Hematopoietic multipotent progenitor cell treated with erythropoietin and hydrocortisone succinate and interleukin-3 and kit ligand, for 15 days (in vitro differentiated cells): ENCODE measurements around the gene TRAPPC8.

Experiments
- DNase-seq: peaks from one replicate; pipeline ENCODE4 v3.0.0-alpha.2; 2015; ENCODE audit warnings: low spot score

The TRAPPC8 gene

DNA sequence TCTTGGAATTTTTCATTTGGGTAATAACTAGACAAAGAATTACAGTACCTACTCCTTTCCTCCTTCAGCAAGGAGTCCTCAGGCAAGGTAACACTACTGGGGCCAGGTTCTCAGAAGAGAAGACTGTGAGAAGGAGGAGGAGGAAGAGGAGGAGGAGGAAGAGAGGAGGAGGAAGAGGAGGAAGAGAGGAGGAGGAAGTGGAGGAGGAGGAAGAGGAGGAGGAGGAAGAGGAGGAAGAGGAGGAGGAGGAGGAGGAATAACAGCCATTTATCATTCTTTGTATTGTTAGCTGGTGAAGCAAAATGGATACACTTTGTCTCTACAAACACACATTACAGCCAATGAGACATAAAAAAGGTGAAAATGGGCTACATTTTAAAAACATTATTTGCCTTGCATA lies 149.4 kb downstream of the TRAPPC8 start:
- DNase-seq: no peak

DNA sequence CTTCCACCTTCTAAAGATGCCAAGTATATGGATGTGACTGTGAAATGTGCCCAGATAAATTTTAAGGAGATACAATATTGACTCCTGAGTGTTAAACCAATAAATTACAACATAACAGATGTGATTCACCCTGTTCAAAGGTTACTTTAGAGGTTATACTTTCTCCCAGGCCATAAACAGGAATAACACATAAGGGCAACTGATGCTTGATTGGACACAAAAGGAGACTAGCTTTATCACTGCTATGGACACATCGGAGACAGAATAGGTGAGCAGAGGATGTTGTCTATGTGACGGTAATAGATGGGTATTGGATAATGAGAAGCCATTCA lies 150.4 kb downstream of the TRAPPC8 start:
- DNase-seq: no peak

DNA sequence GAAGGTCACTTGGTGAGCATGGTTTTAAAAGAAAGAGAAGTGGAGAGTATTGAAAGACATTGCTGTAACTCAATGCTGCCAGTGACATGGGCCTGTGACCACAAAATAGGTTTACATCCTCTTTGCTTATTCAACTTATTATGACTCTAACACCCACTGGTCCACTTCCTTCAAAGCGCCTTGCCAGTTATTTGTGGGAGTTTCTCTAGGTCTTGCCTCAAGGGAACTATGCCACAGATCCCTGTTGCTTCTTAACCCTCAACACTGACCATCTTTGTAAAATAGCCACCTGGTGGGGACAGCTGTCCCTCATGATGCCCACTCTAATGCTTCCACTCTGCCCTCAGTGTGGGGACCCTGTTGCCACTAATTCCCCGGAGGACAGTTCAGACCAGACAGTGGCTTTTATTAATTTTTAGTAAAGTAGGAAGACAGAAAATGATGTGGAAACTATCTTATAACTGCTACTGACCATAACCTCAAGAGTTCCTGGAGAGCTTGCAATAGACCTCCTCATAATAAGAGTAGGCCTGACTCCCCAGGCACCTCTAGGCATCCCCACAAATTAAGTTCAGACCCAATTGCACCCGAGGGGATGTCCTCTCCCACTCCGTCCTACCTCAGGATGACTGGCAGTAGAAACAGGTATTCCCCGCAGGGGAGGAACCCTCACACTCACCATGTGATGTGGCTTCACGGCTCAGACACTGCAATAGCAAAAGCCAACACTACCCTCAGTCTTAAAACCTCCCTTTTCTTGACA lies 150.9 kb downstream of the TRAPPC8 start:
- no peak for DNase-seq

DNA sequence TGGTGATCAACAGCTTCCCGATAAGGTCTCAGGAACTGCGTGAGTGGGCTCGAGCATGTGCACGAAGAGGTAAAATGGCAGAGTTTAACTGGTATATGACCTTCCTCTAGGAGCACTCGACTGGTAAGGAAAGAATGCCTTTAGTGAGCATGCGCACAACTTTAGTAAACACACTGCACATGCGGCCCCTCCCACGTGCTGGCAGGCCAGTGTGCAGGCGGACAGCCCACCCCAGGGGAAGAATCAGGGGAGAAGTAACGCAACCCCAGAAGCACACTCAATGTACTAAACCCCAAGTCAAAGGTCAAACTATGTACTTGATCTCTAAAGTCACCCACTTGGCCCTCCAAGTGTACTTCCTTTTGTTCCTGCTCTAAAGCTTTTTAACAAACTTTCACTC lies 153.5 kb downstream of the TRAPPC8 start:
- DNase-seq: no peak

DNA sequence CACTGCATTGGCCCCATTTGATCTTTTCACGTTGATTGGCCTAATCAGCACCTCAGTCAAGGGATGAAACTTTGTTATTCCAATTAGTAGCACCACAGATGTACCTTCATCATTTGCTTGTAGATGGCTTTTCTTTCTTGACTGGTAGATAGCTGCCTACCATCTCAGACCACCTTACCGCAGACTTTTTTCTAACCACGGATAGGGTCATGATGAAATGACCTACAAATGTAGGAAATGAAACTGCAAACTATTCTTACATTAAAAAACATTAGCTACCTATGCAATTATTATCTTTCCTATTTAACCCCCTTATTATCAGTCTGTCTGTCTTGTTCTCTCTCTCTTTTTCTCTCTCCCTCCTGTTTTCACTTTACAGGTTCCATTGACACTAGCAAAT lies 159.9 kb downstream of the TRAPPC8 start:
- no peak for DNase-seq
